Embryonic facial prominence (tissue), 1 donor: ENCODE measurements around the gene C11orf97.
"Not testable (repeated sequence)": the region's sequence is repeated elsewhere in the genome, so short reads cannot be mapped to it uniquely, and the experiment has no call there.

Experiments
- DNase-seq: peaks from one replicate; pipeline ENCODE4 v3.0.0-alpha.2; 2016; ENCODE audit errors: extremely low spot score

Gene C11orf97

GRCh38 chr11:94511932-94512781 lies at the start of gene C11orf97:
C11orf97 (plus strand) TSS chr11:94512461; CDS start chr11:94512529, 68 bp downstream.
- no peak for DNase-seq

DNA sequence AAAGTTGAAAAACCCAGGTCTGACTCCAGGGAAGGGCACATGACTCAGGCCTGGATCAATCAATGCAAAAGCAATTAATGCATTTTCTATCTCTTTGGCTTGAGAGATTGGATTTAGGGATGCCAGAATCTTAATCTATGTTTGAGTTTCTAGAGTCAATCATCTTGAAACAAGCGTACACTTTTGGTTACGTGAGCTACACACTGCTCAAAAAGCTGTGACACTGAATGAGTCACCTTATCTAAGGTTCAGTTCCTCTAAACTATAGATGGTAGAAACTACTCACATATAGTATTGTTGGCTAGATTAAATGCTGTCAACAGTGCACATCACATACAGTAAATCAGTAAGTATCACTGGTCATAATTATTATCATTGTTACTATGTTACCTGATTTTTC lies 42.8 kb upstream of the C11orf97 start:
- DNase-seq = no peak

GRCh38 chr11:94472916-94473799 lies 39.1 kb upstream of the C11orf97 start:
- no peak for DNase-seq

- no peak for DNase-seq
These were observed 34.6 kb upstream of the C11orf97 start for GRCh38 chr11:94477624-94478023.

DNA sequence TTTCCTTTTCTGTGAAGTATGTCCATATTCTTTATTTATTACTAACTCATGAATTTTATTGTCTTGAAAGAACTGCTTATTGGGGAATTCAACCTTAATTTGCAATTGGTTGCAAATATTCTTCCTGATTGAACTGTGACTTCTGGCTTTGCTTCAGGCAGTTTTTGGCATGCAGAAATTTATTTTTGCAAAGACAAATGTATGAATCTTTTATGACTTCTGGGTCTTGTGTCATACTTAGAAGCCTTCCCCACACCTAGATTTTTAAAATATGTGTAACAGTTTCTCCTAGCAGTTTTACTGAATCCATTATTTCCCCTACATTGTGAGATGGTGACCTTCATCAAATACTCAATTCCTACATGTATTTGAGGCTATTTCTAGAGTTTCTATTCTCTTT lies 30.9 kb upstream of the C11orf97 start:
- no peak for DNase-seq

- DNase-seq = no peak
These were observed 26.2 kb upstream of the C11orf97 start for GRCh38 chr11:94486068-94486467.

DNA sequence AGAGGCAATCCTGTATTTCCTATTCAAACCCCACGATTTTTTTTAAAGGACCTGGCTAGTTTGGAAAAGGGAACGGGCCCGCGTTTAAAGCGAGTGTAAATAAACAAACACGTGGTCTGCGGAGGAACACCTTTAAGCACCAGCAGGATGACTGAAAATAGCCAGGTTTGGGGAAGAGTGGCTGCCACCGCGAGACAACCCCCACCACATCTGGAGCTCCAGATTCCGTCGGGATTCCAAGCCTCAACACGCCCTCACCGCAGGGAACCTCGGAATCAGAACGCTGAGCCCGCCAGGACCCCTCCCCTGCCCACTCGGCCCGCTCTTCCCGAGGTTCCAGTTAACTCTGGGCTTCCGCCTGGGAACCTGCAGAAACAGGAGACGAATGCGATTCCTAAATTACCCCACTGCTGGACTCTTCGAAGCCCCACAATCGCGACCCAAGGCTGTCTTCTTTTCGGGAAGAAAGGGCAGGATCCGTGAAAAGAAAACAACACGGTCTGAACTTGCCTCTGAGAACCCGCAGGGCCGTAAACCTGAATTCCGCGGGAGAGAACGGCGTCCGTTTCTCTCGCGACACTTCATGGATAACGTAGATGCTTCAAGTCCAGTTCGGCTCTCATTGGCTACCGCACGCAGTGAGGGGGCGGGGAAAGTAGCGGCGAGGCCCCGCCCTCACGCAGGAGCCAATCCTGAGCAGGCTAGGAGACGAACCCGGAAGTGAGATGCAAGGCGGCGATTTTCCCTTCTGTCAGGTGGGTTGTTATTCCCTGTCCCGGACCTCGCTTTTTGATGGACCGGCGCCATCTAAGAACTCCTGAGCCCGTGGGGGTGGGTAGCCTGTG lies 18.8 kb upstream of the C11orf97 start, which contains the start of the genes ANKRD49 and MRE11:
Gene ANKRD49, plus strand, starts transcription at position 704 of the 845 bp plus-strand sequence. CDS start 2,710 bp downstream, outside the sequence.
Gene MRE11, minus strand, starts transcription at position 564 of the 845 bp plus-strand sequence. CDS start 1,043 bp downstream, outside the sequence.
- DNase-seq = peak; percentile 94

DNA sequence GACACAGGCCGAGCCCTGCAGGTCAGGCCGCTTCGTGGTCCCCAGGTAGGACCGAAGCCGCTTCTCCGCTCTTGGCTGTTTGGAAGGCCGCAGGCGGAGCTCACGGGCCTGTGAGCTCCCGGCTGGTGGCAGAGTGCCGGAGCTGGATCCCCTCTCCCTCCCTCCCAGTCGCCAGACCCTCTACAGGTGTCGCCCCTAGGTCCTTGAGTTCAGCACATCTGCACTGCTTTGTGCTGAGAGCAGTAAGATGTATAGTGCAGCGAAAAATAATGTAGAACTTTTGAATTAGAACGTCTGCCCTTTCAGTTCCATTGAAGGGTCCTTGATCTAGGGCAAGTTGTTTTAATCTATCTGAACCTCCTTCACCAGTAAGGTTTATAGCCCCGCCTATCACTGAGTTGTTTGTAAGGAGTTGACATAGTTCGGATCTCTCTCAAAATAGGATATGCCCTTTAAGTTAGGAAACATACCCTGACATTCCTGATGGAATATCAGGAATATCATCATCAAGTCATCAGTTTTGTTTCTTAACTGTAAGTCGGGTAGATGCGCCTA lies 18.1 kb upstream of the C11orf97 start:
- no peak for DNase-seq

GRCh38 chr11:94500181-94500580 lies 12.1 kb upstream of the C11orf97 start:
- no peak for DNase-seq

DNA sequence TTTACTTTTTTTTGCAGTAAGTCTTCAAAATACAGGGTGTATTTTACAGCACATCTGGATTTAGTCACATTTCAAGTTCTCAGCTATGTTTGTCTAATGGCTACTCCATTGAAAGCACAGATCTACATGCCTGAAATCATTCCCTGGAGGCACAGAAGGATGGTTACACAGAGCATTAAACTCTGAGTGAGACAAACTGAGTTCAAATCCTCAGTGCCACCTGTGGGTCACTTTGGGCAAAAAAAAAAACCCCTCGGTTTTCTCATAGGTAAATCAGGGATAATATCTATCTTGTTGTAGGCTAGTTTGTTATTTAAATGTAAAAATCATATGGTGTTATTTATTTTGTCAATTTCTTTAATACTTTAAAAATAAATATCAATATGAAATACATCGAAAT lies 10.7 kb upstream of the C11orf97 start:
- DNase-seq = no peak

DNA sequence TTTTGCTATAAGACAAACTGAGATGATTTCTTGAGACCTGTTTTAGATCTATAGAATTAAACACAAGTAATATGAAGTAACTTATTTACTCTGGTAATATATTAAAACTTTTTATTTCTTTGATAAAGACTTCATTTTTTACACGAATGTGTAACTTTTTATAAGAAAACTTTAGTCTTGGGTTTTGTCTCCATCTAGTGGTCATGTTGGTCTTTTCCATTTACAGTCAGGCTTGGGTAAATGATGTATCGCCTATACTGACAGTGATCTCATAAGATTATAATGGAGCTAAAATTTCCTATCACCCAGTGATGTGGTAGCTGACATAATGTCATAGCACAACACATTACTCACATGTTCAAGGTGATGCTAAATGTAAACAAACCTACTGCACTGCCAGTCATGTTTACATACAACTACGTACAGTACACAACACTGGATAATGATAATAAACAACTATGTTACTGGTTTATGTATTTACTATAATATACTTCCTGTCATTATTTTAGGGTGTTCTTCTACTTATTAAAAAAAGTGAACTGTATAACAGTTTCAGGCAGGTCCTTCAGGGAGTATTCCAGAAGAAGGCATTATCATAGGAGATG lies 7.5 kb upstream of the C11orf97 start:
- DNase-seq = peak; percentile 40

DNA sequence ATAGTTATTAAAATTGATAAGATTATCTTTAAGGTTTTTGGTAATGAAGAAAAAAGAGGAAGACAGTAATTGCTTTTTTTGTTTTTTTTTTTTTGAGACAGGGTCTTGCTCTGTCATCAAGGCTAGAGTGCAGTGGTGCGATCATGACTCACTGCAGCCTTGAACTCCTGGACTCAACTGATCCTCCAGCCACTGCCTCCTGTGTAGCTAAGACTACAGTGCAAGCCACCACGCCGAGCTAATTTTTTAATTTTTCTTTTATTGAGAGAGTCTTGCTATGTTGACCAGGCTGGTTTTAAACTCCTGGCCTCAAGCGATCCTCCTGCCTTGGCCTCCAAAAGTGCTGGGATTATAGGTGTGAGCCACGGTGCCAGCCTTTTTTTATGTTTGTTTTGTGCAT lies 5.7 kb upstream of the C11orf97 start:
- DNase-seq = not testable (repeated sequence)

DNA sequence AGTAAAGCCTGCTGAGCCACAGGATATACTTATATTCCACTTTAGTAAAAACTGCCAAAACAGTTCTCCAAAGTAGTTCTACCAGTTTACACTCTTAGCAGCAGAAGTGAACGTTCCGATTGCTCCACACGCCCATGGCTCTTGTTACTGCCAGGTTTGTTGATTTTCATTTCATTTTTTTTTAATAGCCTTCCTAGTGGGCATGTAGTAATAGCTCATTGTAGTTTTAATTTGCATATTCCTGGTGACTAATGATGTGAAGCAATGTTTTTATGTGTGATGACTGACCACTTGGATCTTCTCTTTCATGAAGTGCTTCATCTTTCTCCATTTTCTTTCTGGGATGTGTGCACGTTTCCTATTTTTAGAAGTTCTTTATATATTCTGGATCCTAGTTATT lies 4.8 kb upstream of the C11orf97 start:
- DNase-seq = no peak

GRCh38 chr11:94513091-94513490 lies 830 bp downstream of the C11orf97 start:
- no peak for DNase-seq

DNA sequence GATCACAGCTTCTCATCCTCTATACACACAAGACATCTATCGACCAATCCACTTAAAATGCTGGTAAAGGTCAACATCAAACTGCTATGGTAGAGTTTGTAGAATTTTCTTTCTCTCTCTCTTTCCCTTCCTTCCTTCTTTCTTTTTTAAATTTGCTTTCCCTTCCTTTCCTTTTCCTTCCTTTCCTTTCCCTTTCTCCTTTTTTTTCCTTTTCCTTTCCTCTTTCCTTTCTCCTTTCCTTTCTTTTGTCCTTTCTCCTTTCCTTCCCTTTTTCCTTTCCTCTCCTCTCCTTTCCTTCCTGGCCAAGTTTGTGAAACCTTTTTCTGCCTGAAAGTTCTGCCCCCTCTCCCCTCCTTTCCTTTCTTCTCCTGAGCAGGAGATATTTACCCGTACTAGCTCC lies 3.1 kb downstream of the C11orf97 start:
- no peak for DNase-seq

GRCh38 chr11:94516725-94517124 lies 4.5 kb downstream of the C11orf97 start:
- DNase-seq = no peak

DNA sequence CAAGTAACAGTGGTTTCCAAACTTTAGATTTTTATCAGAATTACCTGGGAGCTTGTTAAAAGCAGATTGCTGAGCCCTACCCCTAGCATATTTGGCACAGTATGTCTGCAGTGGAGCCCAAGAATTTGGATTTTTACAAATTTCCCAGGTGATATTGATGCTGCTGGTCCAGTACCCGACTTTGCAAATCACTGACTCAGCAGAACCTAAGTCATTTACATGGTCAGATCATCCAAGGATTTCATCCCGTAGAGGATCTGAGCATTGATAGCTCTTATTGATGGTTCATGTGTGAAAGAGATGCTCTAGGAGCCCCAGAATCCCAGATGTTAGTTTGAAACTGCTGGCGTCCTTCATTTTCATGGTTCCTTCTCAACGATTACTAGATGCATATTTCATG lies 6.0 kb downstream of the C11orf97 start:
- no peak for DNase-seq

- peak; percentile 44 for DNase-seq
These were observed 7.3 kb downstream of the C11orf97 start for GRCh38 chr11:94519478-94520084.

DNA sequence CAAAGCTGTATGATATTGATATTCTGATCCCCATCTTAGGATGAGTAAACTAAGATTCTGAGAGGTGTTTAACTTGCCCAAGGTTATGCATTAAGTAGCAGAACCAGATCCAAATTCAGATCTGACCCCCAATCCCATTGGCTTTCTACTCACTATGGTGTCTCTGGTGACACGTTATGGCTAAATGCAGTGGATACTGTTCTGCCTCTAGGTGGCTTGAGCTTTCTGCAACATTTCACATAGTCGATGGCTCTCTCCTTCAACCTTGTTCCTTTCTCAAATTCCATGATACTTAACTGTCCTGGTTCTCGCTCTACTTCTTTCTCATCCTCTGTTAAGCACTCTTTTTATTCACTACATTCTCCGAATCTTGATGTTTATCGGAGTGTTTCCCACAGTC lies 9.4 kb downstream of the C11orf97 start:
- no peak for DNase-seq

DNA sequence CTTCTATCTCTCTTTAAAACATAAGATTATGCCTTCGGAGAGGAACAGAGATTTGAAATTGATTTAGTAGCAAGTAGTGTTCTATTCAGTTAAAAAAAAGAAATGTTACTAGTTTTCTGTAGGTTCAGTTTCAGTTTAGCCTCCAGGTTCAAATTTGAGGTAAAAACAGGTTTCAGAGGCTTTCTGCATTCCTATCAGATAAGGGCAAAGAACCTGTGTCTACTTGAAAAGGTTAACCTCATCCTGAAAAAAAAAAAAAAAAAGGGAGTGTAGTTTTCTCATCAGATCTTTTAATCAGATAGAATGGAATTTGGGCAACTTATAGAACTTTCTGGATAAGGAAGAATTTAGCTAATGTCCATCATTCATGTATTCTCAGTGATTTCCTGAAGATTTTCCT lies 12.1 kb downstream of the C11orf97 start:
- no peak for DNase-seq
